Ishikawa (cell line): ENCODE results near the gene AHCYL1.

Experiments used
- CEBPB ChIP-seq: IDR thresholded peaks from 2 replicates; pipeline ENCODE4 v1.6.1; 2012
- CREB1 ChIP-seq: IDR thresholded peaks from 2 replicates; pipeline ENCODE4 v1.6.1; 2012; ENCODE audit warnings: low read depth
- EGR1 ChIP-seq: IDR thresholded peaks from 2 replicates; pipeline ENCODE4 v1.6.1; 2012
- EP300 ChIP-seq: IDR thresholded peaks from 2 replicates; pipeline ENCODE4 v1.6.1; 2012; ENCODE audit warnings: borderline replicate concordance
- FOXM1 ChIP-seq: IDR thresholded peaks from 2 replicates; pipeline ENCODE4 v1.6.1; 2012; ENCODE audit warnings: low read depth, borderline replicate concordance
- MAX ChIP-seq: IDR thresholded peaks from 2 replicates; pipeline ENCODE4 v1.6.1; 2012
- NFIC ChIP-seq: IDR thresholded peaks from 2 replicates; pipeline ENCODE4 v1.6.1; 2012
- RAD21 ChIP-seq: IDR thresholded peaks from 2 replicates; pipeline ENCODE4 v1.6.1; 2012; ENCODE audit warnings: low read depth
- TAF1 ChIP-seq: IDR thresholded peaks from 2 replicates; pipeline ENCODE4 v1.6.1; 2012; ENCODE audit warnings: low read depth, mild to moderate bottlenecking
- TCF12 ChIP-seq: IDR thresholded peaks from 2 replicates; pipeline ENCODE4 v1.6.1; 2012; ENCODE audit warnings: low read depth
- TEAD4 ChIP-seq: IDR thresholded peaks from 2 replicates; pipeline ENCODE4 v1.6.1; 2012
- USF1 ChIP-seq: IDR thresholded peaks from 2 replicates; pipeline ENCODE4 v1.6.1; 2012
- YY1 ChIP-seq: IDR thresholded peaks from 2 replicates; pipeline ENCODE4 v1.6.1; 2012; ENCODE audit warnings: low read depth
- ZBTB7A ChIP-seq: IDR thresholded peaks from 2 replicates; pipeline ENCODE4 v1.6.1; 2012; ENCODE audit warnings: low read depth
- TF ChIP-seq, protein P1 (sequence below): IDR thresholded peaks from 2 replicates; pipeline ENCODE4 v1.6.1; 2012; ENCODE audit warnings: low read depth, mild to moderate bottlenecking

Gene AHCYL1

DNA sequence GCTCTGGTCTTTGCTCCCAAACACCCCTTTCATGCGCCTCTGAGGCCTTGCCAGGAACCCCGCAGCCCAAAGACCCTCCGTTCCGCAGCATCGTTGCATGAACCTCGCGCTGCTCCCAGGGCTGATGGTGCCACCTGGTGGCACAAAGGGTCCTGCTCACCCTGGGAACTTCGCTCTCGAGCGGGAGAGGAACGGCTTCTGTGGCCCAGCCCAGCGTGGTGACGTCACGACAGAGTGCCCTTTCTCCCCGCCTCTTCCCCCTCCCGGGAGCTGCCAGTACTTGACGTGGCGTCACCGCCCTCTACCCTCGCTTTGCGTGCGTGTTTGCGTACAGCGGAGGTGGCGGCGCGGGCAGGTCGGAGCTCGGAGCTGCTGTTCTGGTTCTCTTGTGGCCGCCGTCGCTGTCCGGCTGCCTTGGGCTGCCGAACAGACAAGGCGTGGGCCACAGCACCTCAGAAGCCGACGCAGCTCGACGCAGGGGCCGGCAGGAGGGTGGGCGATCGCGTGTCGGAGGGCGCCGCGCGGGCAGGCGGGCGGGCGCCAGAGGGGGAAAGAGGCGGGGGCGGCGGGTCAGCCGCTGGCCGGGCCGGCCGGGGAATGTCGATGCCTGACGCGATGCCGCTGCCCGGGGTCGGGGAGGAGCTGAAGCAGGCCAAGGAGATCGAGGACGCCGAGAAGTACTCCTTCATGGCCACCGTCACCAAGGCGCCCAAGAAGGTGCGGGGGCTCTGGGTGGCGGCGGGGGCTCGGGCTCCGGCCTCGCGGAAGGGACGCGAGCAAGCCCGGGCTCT, at the start of gene AHCYL1:
AHCYL1 (plus strand) TSS at position 310 of the 791 bp plus-strand sequence; CDS start at position 598, 288 bp downstream.
- no peak for TF ChIP-seq TEAD4
- no peak for TF ChIP-seq CEBPB
- TF ChIP-seq USF1: no peak
- peak; percentile 75 for TF ChIP-seq EGR1
- TF ChIP-seq CREB1: peak; percentile 86
- TF ChIP-seq EP300: 0 out of 2 replicates have a peak, but pooled peaks have one; percentile 25
- peak; percentile 71 for TF ChIP-seq ZBTB7A
- 0 out of 2 replicates have a peak, but pooled peaks have one; percentile 4 for TF ChIP-seq NFIC
- peak; percentile 100 for TF ChIP-seq RAD21
- TF ChIP-seq FOXM1: no peak
- TF ChIP-seq MAX: peak; percentile 10
- peak; percentile 73 for TF ChIP-seq TAF1
- TF ChIP-seq YY1: peak; percentile 97
- peak; percentile 20; the same call in 1 of the 2 replicates for TF ChIP-seq TCF12
- TF ChIP-seq, protein P1, sequence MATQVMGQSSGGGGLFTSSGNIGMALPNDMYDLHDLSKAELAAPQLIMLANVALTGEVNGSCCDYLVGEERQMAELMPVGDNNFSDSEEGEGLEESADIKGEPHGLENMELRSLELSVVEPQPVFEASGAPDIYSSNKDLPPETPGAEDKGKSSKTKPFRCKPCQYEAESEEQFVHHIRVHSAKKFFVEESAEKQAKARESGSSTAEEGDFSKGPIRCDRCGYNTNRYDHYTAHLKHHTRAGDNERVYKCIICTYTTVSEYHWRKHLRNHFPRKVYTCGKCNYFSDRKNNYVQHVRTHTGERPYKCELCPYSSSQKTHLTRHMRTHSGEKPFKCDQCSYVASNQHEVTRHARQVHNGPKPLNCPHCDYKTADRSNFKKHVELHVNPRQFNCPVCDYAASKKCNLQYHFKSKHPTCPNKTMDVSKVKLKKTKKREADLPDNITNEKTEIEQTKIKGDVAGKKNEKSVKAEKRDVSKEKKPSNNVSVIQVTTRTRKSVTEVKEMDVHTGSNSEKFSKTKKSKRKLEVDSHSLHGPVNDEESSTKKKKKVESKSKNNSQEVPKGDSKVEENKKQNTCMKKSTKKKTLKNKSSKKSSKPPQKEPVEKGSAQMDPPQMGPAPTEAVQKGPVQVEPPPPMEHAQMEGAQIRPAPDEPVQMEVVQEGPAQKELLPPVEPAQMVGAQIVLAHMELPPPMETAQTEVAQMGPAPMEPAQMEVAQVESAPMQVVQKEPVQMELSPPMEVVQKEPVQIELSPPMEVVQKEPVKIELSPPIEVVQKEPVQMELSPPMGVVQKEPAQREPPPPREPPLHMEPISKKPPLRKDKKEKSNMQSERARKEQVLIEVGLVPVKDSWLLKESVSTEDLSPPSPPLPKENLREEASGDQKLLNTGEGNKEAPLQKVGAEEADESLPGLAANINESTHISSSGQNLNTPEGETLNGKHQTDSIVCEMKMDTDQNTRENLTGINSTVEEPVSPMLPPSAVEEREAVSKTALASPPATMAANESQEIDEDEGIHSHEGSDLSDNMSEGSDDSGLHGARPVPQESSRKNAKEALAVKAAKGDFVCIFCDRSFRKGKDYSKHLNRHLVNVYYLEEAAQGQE: no peak

DNA sequence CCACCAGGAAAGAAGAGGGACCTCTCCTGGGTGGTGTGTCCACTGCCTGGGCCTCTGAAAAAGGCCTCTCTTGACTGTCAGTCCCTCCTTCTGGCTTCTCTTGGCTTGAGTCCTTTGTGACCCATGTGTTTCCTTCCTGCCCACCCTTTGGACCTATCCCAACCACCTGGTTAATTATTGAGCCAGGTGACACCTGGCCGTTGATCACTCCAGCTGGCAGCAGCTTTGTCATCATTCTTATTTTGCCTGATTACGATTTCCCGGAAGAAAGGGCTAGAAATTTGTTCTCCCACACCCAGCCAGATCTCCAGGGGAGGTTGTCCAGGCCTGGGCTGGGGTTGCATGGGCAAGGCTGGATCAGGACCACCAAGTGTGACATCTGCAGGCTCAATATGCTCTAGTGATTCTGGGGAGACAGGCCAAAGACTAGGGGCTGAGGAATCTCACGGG, 49.1 kb upstream of the AHCYL1 start:
- TF ChIP-seq CREB1 (no peak), CEBPB (no peak), TCF12 (no peak), YY1 (no peak), TEAD4 (no peak), RAD21 (no peak), EGR1 (no peak), FOXM1 (no peak), ZBTB7A (no peak), MAX (no peak), TAF1 (no peak), USF1 (no peak), EP300 (no peak)
- TF ChIP-seq, protein P1: no peak

DNA sequence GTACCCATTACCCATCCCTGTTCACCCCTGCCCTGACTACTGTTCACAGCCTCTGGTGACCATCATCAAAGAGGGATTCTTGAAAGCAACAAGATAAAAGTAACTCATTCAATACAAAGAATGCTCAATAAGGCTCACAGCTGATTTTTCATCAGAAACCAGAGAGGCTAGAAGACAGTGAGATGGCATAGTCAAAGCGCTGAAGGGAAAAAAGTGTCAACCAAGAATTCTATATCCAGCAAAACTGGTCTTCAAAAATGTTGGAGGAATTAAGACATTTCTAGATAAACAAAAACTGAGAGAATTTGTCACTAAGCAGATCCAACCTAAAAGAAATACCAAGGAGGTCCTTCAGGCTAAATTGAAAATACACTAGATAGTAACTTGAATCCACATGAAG, 46.8 kb upstream of the AHCYL1 start:
- TF ChIP-seq CREB1 (no peak), RAD21 (no peak), TEAD4 (no peak), TAF1 (no peak), TCF12 (no peak), CEBPB (no peak), EP300 (no peak), YY1 (no peak), EGR1 (no peak), FOXM1 (no peak), ZBTB7A (no peak), NFIC (no peak), USF1 (no peak)
- TF ChIP-seq, protein P1: no peak
